IMR-90 (cell line): ENCODE results near the gene NXPH3. TPM values are rescaled to one million over a fixed set of nuclear protein-coding genes. Genes with fewer than 3 reads are reported as not detected.

ENCODE experiments used
- ATAC-seq: fragments of 200-7000 bp; cut with Tn5 transposase; 2 replicates; pipeline ENCODE4 v1.9.1; 2020; ENCODE audit warnings: low read depth, mild to moderate bottlenecking, moderate library complexity
- BruUV-seq: library from RNA; stranded (reverse); fragments of 400-500 nt; replicated peaks from 2 replicates; lab custom pipeline; 2021; lab: Mats Ljungman, UMichigan
- CTCF ChIA-PET: fragments of 300-600 bp; formaldehyde crosslinking; extraction: SDS; loops from one replicate; lab custom pipeline; 2021; ENCODE audit warnings: antibody characterized with exemption; lab: Yijun Ruan, JAX
- POLR2A ChIA-PET: fragments of 300-600 bp; sonication (Branson Sonifier 250); formaldehyde crosslinking; loops from one replicate; lab custom pipeline; 2022; ENCODE audit warnings: antibody characterized with exemption; ENCODE audit not compliant: unreplicated experiment; lab: Charles Lee
- DNase-seq: peaks from one replicate; pipeline ENCODE4 v3.0.0; 2013
- H2AFZ ChIP-seq: replicated peaks from 2 replicates; pipeline ENCODE3; 2013; ENCODE audit warnings: low read length, mild to moderate bottlenecking; ENCODE audit not compliant: poor library complexity
- H2AK5ac ChIP-seq: 2 replicates; pipeline ENCODE4 v1.6.1; 2013; ENCODE audit warnings: low read depth, low read length, inconsistent platforms
- H2AK9ac ChIP-seq: replicated peaks from 2 replicates; pipeline ENCODE3; 2013; ENCODE audit warnings: mild to moderate bottlenecking, low read depth, low read length, moderate library complexity; ENCODE audit not compliant: poor library complexity
- H2BK120ac ChIP-seq: 2 replicates; pipeline ENCODE4 v1.6.1; 2013; ENCODE audit warnings: low read depth, low read length, inconsistent platforms
- H2BK15ac ChIP-seq: 3 replicates; pipeline ENCODE4 v1.6.1; 2013; ENCODE audit warnings: low read depth, low read length, inconsistent platforms
- H2BK20ac ChIP-seq: 2 replicates; pipeline ENCODE4 v1.6.1; 2013; ENCODE audit warnings: low read depth, mild to moderate bottlenecking, inconsistent platforms, low read length, moderate library complexity
- H2BK5ac ChIP-seq: 2 replicates; pipeline ENCODE4 v1.6.1; 2013; ENCODE audit warnings: mild to moderate bottlenecking, low read depth, low read length, inconsistent platforms; ENCODE audit not compliant: poor library complexity, severe bottlenecking
- H3K14ac ChIP-seq: replicated peaks from 2 replicates; pipeline ENCODE4 v1.6.1; 2013; ENCODE audit warnings: low read depth, low read length, inconsistent platforms
- H3K18ac ChIP-seq: 2 replicates; pipeline ENCODE4 v1.6.1; 2013; ENCODE audit warnings: low read depth, low read length, control low read depth
- H3K23ac ChIP-seq: 2 replicates; pipeline ENCODE4 v1.6.1; 2013; ENCODE audit warnings: low read depth, low read length, inconsistent platforms
- H3K27ac ChIP-seq: 2 replicates; pipeline ENCODE4 v1.5.1; 2013; ENCODE audit warnings: mild to moderate bottlenecking, control low read depth, low read length; ENCODE audit not compliant: insufficient read depth
- H3K27me3 ChIP-seq: 2 replicates; pipeline ENCODE4 v1.6.1; 2013; ENCODE audit warnings: low read length; ENCODE audit not compliant: control insufficient read depth, insufficient read depth
- H3K36me3 ChIP-seq: 2 replicates; pipeline ENCODE4 v1.6.1; 2013; ENCODE audit warnings: low read length, mixed read lengths; ENCODE audit not compliant: control insufficient read depth, insufficient read depth
- H3K4ac ChIP-seq: 2 replicates; pipeline ENCODE4 v1.6.1; 2013; ENCODE audit warnings: low read depth, low read length, inconsistent platforms
- H3K4me1 ChIP-seq: 2 replicates; pipeline ENCODE4 v1.6.1; 2013; ENCODE audit warnings: low read length, mixed read lengths; ENCODE audit not compliant: control insufficient read depth, insufficient read depth
- H3K4me2 ChIP-seq: 2 replicates; pipeline ENCODE4 v1.6.1; 2013; ENCODE audit warnings: low read depth, mild to moderate bottlenecking, control low read depth, low read length, moderate library complexity
- H3K4me3 ChIP-seq: 2 replicates; pipeline ENCODE4 v1.5.1; 2013; ENCODE audit warnings: low read depth, mild to moderate bottlenecking, control low read depth, low read length, moderate library complexity; ENCODE audit not compliant: insufficient read depth
- H3K56ac ChIP-seq: 2 replicates; pipeline ENCODE4 v1.6.1; 2013; ENCODE audit warnings: low read length, inconsistent platforms; ENCODE audit not compliant: insufficient read depth; ENCODE audit errors: extremely low read depth
- H3K79me1 ChIP-seq, 2 experiments: 2 replicates each; pipeline ENCODE4 v1.6.1; 2013; ENCODE audit warnings: low read length in 2 of 2, inconsistent platforms in 1 of 2, low read depth in 1 of 2
- H3K9ac ChIP-seq: 2 replicates; pipeline ENCODE4 v1.6.1; 2013; ENCODE audit warnings: low read depth, low read length, control low read depth
- H3K9me1 ChIP-seq: 2 replicates; pipeline ENCODE4 v1.6.1; 2013; ENCODE audit warnings: low read length, inconsistent platforms; ENCODE audit not compliant: insufficient read depth
- H3K9me3 ChIP-seq: 2 replicates; pipeline ENCODE4 v1.6.1; 2013; ENCODE audit warnings: low read length; ENCODE audit not compliant: control insufficient read depth, insufficient read depth
- H4K20me1 ChIP-seq: 2 replicates; pipeline ENCODE4 v1.6.1; 2013; ENCODE audit warnings: low read length, inconsistent platforms; ENCODE audit not compliant: insufficient read depth
- H4K5ac ChIP-seq: 2 replicates; pipeline ENCODE4 v1.6.1; 2013; ENCODE audit warnings: mild to moderate bottlenecking, low read depth, low read length, control low read depth
- H4K8ac ChIP-seq, 2 experiments: 2 replicates each; pipeline ENCODE4 v1.6.1; 2013; ENCODE audit warnings: low read depth in 2 of 2, low read length in 2 of 2, control low read depth in 1 of 2, inconsistent platforms in 1 of 2
- H4K91ac ChIP-seq: 2 replicates; pipeline ENCODE4 v1.6.1; 2013; ENCODE audit warnings: low read depth, low read length, inconsistent platforms; ENCODE audit not compliant: insufficient read depth
- BHLHE40 ChIP-seq: fragments of 150-350 bp; IDR thresholded peaks from 2 replicates; pipeline ENCODE4 v1.6.1; 2016; ENCODE audit warnings: mild to moderate bottlenecking, low read depth, low read length
- CEBPB ChIP-seq: IDR thresholded peaks from 2 replicates; pipeline ENCODE4 v1.6.1; 2012; ENCODE audit warnings: low read depth, low read length, improper control_type of control experiment
- CHD1 ChIP-seq: IDR thresholded peaks from 2 replicates; pipeline ENCODE4 v1.6.1; 2012; ENCODE audit warnings: low read depth, low read length, improper control_type of control experiment
- ELK1 ChIP-seq: fragments of 150-350 bp; IDR thresholded peaks from 2 replicates; pipeline ENCODE4 v1.6.1; 2016; ENCODE audit warnings: low read depth, mild to moderate bottlenecking, low read length, moderate library complexity, borderline replicate concordance
- FOS ChIP-seq: fragments of 150-350 bp; IDR thresholded peaks from 2 replicates; pipeline ENCODE4 v1.6.1; 2016; ENCODE audit warnings: low read depth, low read length
- MAFK ChIP-seq: IDR thresholded peaks from 2 replicates; pipeline ENCODE4 v1.6.1; 2012; ENCODE audit warnings: low read depth, low read length, improper control_type of control experiment
- MAZ ChIP-seq: IDR thresholded peaks from 2 replicates; pipeline ENCODE4 v1.6.1; 2012; ENCODE audit warnings: low read depth, mild to moderate bottlenecking, low read length, improper control_type of control experiment, moderate library complexity, borderline replicate concordance
- MXI1 ChIP-seq: IDR thresholded peaks from 2 replicates; pipeline ENCODE4 v1.6.1; 2012; ENCODE audit warnings: low read depth, mild to moderate bottlenecking, low read length, moderate library complexity, borderline replicate concordance
- NFE2L2 ChIP-seq: fragments of 150-350 bp; IDR thresholded peaks from 2 replicates; pipeline ENCODE4 v1.6.1; 2016; ENCODE audit warnings: low read depth, mild to moderate bottlenecking, low read length
- POLR2A ChIP-seq: IDR thresholded peaks from 2 replicates; pipeline ENCODE4 v1.6.1; 2012; ENCODE audit warnings: mild to moderate bottlenecking, low read depth, low read length
- RAD21 ChIP-seq: IDR thresholded peaks from 2 replicates; pipeline ENCODE4 v1.6.1; 2012; ENCODE audit warnings: low read length, improper control_type of control experiment
- RCOR1 ChIP-seq: IDR thresholded peaks from 2 replicates; pipeline ENCODE4 v1.6.1; 2012; ENCODE audit warnings: mild to moderate bottlenecking, low read length, improper control_type of control experiment; ENCODE audit not compliant: insufficient replicate concordance
- RFX5 ChIP-seq: IDR thresholded peaks from 2 replicates; pipeline ENCODE4 v1.8.0; 2012; ENCODE audit warnings: low read depth, mild to moderate bottlenecking, low read length, moderate library complexity
- SMC3 ChIP-seq: fragments of 150-350 bp; IDR thresholded peaks from 2 replicates; pipeline ENCODE4 v1.6.1; 2016; ENCODE audit warnings: low read depth, mild to moderate bottlenecking, antibody characterized with exemption, low read length, moderate library complexity
- USF2 ChIP-seq: fragments of 150-350 bp; IDR thresholded peaks from 2 replicates; pipeline ENCODE4 v1.6.1; 2017; ENCODE audit warnings: mild to moderate bottlenecking, antibody characterized with exemption, low read length, low read depth
- WGBS, 2 experiments: methylation state at CpG; one replicate each; pipeline versions ENCODE4 v1.1.5 to v1.1.7; 2013; ENCODE audit warnings: missing lambda C conversion rate in 2 of 2; ENCODE audit not compliant: insufficient read length in 1 of 2; ENCODE audit errors: extremely low coverage in 2 of 2; 5-methylcytosine and 5-hydroxymethylcytosine counted together
- dilution Hi-C: fragments of 300-500 bp; cut with HindIII; formaldehyde crosslinking; loops from one replicate; pipeline ENCODE4 v1.14.3; 2018; ENCODE audit warnings: low sequenced_read_pairs; ENCODE audit not compliant: unreplicated experiment
- in situ Hi-C: fragments of 300-500 bp; cut with MboI; formaldehyde crosslinking; loops from 3 replicates; pipeline ENCODE4 v1.14.3; 2019; ENCODE audit warnings: low sequenced_read_pairs, inconsistent platforms, mixed read lengths
- intact Hi-C: fragments of 100-400 bp; cut with micrococcal nuclease; formaldehyde crosslinking; loops from 2 replicates; pipeline ENCODE4 v1.10.0; 2022
- polyA plus RNA-seq, 3 experiments: library from polyadenylated mRNA; depleted of rRNA; stranded (reverse); fragments of >200 nt; gene quantifications; 2 replicates each; pipeline ENCODE4 v1.2.3, GENCODE V29; 2012; ENCODE audit warnings: low replicate concordance in 1 of 3
- total RNA-seq: library from RNA; depleted of rRNA; stranded (reverse); fragments of >200 nt; gene quantifications from 2 replicates; pipeline ENCODE4 v1.2.3, GENCODE V29; 2012

Gene NXPH3
- total and polyA plus RNA-seq, 2 of the 4 experiments (the other 2 are of a cell fraction): 0.18 to 0.31 TPM

DNA sequence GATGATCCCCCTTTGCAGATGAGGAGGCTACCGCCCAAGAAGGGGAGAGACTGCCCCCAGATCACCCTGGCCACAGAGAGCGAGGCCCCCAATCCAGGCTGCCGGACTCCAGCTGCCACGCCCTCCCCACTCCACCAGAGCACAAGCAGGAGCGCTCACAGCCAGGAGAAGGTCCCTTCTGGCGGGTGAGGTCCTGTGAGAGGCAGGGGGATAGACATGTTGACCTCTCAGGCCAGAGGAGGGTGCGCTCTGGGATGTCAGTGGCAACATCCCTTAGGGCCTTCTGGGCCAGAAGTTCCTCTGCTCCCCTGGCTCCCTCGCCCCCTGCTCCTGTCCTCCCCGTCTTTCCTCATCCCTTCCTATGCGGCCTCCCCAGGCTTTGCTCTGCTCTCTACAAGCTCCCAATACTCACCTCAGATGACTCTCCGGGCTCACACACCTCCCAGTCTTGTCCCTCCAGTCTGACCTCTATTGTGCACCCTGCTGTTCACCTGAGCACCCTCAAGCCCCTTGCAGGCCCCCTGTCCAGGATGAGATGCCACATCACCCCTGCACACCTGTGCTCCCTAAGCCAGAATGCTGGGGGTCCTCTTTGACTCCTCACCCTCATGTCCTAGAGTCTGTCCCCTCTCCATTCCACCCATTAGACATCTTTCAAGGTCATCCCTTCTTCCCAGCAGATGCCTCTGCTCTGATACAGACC is 5.0 kb upstream of the NXPH3 start (continued):
- no peak for TF ChIP-seq RAD21

DNA sequence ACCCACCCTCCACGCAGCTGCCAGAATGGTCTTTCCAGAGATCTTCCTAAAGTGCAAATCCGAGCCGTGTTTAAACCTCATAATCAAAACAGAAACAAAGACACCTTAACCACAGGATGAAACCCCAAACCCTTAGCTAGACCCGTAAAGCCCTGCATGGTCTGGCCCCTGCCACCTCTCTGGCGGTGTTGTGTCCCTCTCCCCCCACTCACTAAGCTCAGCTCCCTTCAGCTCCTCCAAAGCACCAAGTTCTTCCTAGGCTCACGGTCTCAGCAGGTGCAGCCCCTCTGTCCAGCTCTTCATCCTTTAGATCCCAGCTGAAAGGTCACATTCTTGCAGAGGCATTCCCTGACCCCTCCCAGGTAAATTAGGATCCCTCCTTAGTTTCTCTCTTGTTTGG is 4.4 kb upstream of the NXPH3 start:
- ChIA-PET CTCF (interaction anchor here (1.1 to 1.3 kb wide), 2 partner anchors 125 to 137 kb away, joined by 3 to 4 read pairs; no protein-coding TSS in a partner anchor), POLR2A (no interaction called here)
- BruUV-seq: no TSS peak
- no peak overlapping the region for H2BK15ac ChIP-seq
- WGBS, 2 experiments: 57% methylated on average over 4 of the region's 6 CpGs; no CpG with 5 or more reads in 1 of the 2 experiments
- H3K27me3 ChIP-seq: peaks cover 58% of the 10 kb centered on the region
- no peak overlapping the region for H2BK120ac ChIP-seq
- H4K8ac ChIP-seq: no peak overlapping the region
- no peak overlapping the region for H2BK5ac ChIP-seq
- no peak overlapping the region for H3K56ac ChIP-seq
- dilution Hi-C loops: no loop called here
- no peak overlapping the region for H2AK9ac ChIP-seq
- in situ Hi-C loops: loop anchor here (5.0 kb wide), 3 partner anchors 126 to 426 kb away; partner anchors contain the start of genes DLX3 and TAC4
- H4K5ac ChIP-seq: no peak overlapping the region
- no peak overlapping the region for H2AK5ac ChIP-seq
- H3K27ac ChIP-seq: no peak overlapping the region
- DNase-seq (no peak), ATAC-seq (no peak)
- H4K20me1 ChIP-seq: peaks cover 6% of the 10 kb centered on the region
- no peak overlapping the region for H3K9ac ChIP-seq
- H3K4me3 ChIP-seq: no peak overlapping the region
- no peaks in the 10 kb centered on the region for H3K9me3 ChIP-seq
- H3K14ac ChIP-seq: no peak overlapping the region
- no peaks in the 10 kb centered on the region for H3K36me3 ChIP-seq
- H3K18ac ChIP-seq: no peak overlapping the region
- H3K4me2 ChIP-seq: no peak overlapping the region
- no peaks in the 10 kb centered on the region for H3K9me1 ChIP-seq
- H2BK20ac ChIP-seq: no peak overlapping the region
- H4K91ac ChIP-seq: no peak overlapping the region
- intact Hi-C loops: loop anchor here (5.0 kb wide), 1 partner anchor 106 kb away; the partner anchor contains the start of gene SPOP
- no peaks in the 10 kb centered on the region for H3K79me1 ChIP-seq
- no peaks in the 10 kb centered on the region for H3K4me1 ChIP-seq
- no peak overlapping the region for H2AFZ ChIP-seq
- H3K23ac ChIP-seq: no peak overlapping the region
- no peak overlapping the region for H3K4ac ChIP-seq
- TF ChIP-seq MAFK (no peak), SMC3 (no peak), USF2 (no peak), CEBPB (no peak), POLR2A (no peak), NFE2L2 (no peak), CHD1 (no peak), RCOR1 (no peak), MXI1 (no peak), BHLHE40 (no peak), ELK1 (no peak), RFX5 (no peak), MAZ (no peak), RAD21 (no peak), FOS (no peak)
